Glutamatergic neuron (in vitro differentiated cells): ENCODE data around the gene TRPM1. TPM values are rescaled to one million over a fixed set of nuclear protein-coding genes. Genes with fewer than 3 reads are reported as not detected.

Source experiments
- DNase-seq: peaks from one replicate; pipeline ENCODE4 v3.0.0; 2022
- H3K27ac Mint-ChIP-seq: one replicate; pipeline ENCODE4 v1.8.0; 2020; ENCODE audit warnings: mild to moderate bottlenecking, mixed read lengths, inconsistent platforms; ENCODE audit not compliant: unreplicated experiment
- H3K27me3 Mint-ChIP-seq: one replicate; pipeline ENCODE4 v1.8.0; 2020; ENCODE audit warnings: mild to moderate bottlenecking, moderate library complexity, mixed read lengths, inconsistent platforms; ENCODE audit not compliant: unreplicated experiment
- H3K36me3 Mint-ChIP-seq: one replicate; pipeline ENCODE4 v1.8.0; 2020; ENCODE audit warnings: mild to moderate bottlenecking, mixed read lengths, inconsistent platforms; ENCODE audit not compliant: unreplicated experiment
- H3K4me1 Mint-ChIP-seq: one replicate; pipeline ENCODE4 v1.8.0; 2020; ENCODE audit warnings: mild to moderate bottlenecking, low read depth, mixed read lengths, inconsistent platforms; ENCODE audit not compliant: unreplicated experiment
- H3K4me3 Mint-ChIP-seq: one replicate; pipeline ENCODE4 v1.8.0; 2020; ENCODE audit warnings: mild to moderate bottlenecking, mixed read lengths, inconsistent platforms; ENCODE audit not compliant: unreplicated experiment
- H3K9me3 Mint-ChIP-seq: one replicate; pipeline ENCODE4 v1.8.0; 2020; ENCODE audit warnings: mild to moderate bottlenecking, moderate library complexity, mixed read lengths, inconsistent platforms; ENCODE audit not compliant: unreplicated experiment
- CTCF ChIP-seq: fragments of 200-600 bp; sonication (generic); IDR thresholded peaks from one replicate; pipeline ENCODE4 v1.5.0; 2021; ENCODE audit not compliant: partially characterized antibody, unreplicated experiment
- total RNA-seq: library from RNA; stranded (reverse); fragmentation: NEBNext Ultra II Directional; extraction: Animal tissue kit (Norgen Biotek cat#: 25700); gene quantifications from one replicate; pipeline ENCODE4 v1.2.1, GENCODE V29; 2021; ENCODE audit not compliant: unreplicated experiment

The TRPM1 gene
- total RNA-seq, 1 donor from 2014 or later, result not detected

- peaks cover 8% of the 10 kb centered on the region for H3K9me3 Mint-ChIP-seq
- H3K27ac Mint-ChIP-seq, result no peak overlapping the region
- no peak for TF ChIP-seq CTCF
- H3K27me3 Mint-ChIP-seq, result peaks cover 4% of the 10 kb centered on the region
- DNase-seq, result no peak
- H3K36me3 Mint-ChIP-seq, result peaks cover 4% of the 10 kb centered on the region
- no peak overlapping the region for H3K4me3 Mint-ChIP-seq
- peaks cover 30% of the 10 kb centered on the region for H3K4me1 Mint-ChIP-seq
Measured at GRCh38 chr15:31081056-31081455, 20.5 kb downstream of the TRPM1 start.

GRCh38 chr15:31080591-31081014 is 20.9 kb downstream of the TRPM1 start:
- peaks cover 33% of the 10 kb centered on the region for H3K4me1 Mint-ChIP-seq
- DNase-seq, result peak; percentile 80
- peaks cover 8% of the 10 kb centered on the region for H3K9me3 Mint-ChIP-seq
- peaks cover 4% of the 10 kb centered on the region for H3K36me3 Mint-ChIP-seq
- peaks cover 4% of the 10 kb centered on the region for H3K27me3 Mint-ChIP-seq
- no peak overlapping the region for H3K4me3 Mint-ChIP-seq
- no peak for TF ChIP-seq CTCF
- no peak overlapping the region for H3K27ac Mint-ChIP-seq

GRCh38 chr15:31079519-31079918 is 22.0 kb downstream of the TRPM1 start:
- Mint-ChIP-seq H3K27me3 (peaks cover 2% of the 10 kb centered on the region), H3K4me3 (peak overlapping the region; percentile 26), H3K9me3 (peaks cover 4% of the 10 kb centered on the region), H3K36me3 (peaks cover 4% of the 10 kb centered on the region), H3K27ac (peak overlapping the region; percentile 80), H3K4me1 (peaks cover 33% of the 10 kb centered on the region)
- no peak for DNase-seq
- TF ChIP-seq CTCF, result no peak

GRCh38 chr15:31078471-31078870 is 23.1 kb downstream of the TRPM1 start:
- TF ChIP-seq CTCF, result no peak
- Mint-ChIP-seq H3K27ac (peak overlapping the region; percentile 80), H3K9me3 (peaks cover 4% of the 10 kb centered on the region), H3K27me3 (peaks cover 2% of the 10 kb centered on the region), H3K4me1 (peaks cover 33% of the 10 kb centered on the region), H3K4me3 (peak overlapping the region; percentile 75), H3K36me3 (peaks cover 4% of the 10 kb centered on the region)
- DNase-seq, result peak; percentile 75

GRCh38 chr15:31077941-31078340 is 23.6 kb downstream of the TRPM1 start:
- TF ChIP-seq CTCF, result no peak
- Mint-ChIP-seq H3K36me3 (peaks cover 4% of the 10 kb centered on the region), H3K4me1 (peaks cover 33% of the 10 kb centered on the region), H3K27ac (peak overlapping the region; percentile 80), H3K27me3 (peaks cover 2% of the 10 kb centered on the region), H3K4me3 (peak overlapping the region; percentile 75), H3K9me3 (peaks cover 4% of the 10 kb centered on the region)
- DNase-seq, result no peak
